Measurements from ENCODE around the gene PEX12.

GRCh38 chr17:35577830-35578196 is 558 bp downstream of the PEX12 start:
- TF ChIP-seq CTCF (IDR thresholded peaks at IDR 0.05), result no peak
- TF ChIP-seq POLR2A (IDR thresholded peaks at IDR 0.05), result no peak
